ENCODE results near the gene GDF2. TPM values are rescaled to one million over a fixed set of nuclear protein-coding genes. Genes with fewer than 3 reads are reported as not detected.

GDF2 gene
- total RNA-seq, 1 experiment from 2014 or later: not detected

- no peaks in the 10 kb centered on the region for H3K9me3 ChIP-seq
- Mint-ChIP-seq H3K27ac (ENCODE audit: unreplicated experiment) (no peak overlapping the region), H3K4me3 (ENCODE audit: unreplicated experiment) (no peak overlapping the region), H3K27me3 (ENCODE audit: insufficient read depth, unreplicated experiment) (peaks cover 46% of the 10 kb centered on the region), H3K36me3 (ENCODE audit: insufficient read depth, unreplicated experiment) (no peaks in the 10 kb centered on the region), H3K4me1 (ENCODE audit: low read depth, unreplicated experiment) (no peaks in the 10 kb centered on the region), H3K9me3 (ENCODE audit: unreplicated experiment) (no peaks in the 10 kb centered on the region)
- peaks cover 3% of the 10 kb centered on the region for H3K27me3 ChIP-seq (replicated peaks; ENCODE audit: control insufficient read depth, insufficient read depth, low read length)
- no peak for TF ChIP-seq CTCF (IDR thresholded peaks at IDR 0.05; ENCODE audit: insufficient read depth in 1 of 2, low read depth in 1 of 2, low read length in 1 of 2, severe bottlenecking in 1 of 2, unreplicated experiment in 1 of 2)
- POLR2A ChIA-PET: no interaction called here
- intact Hi-C loops (cut with micrococcal nuclease; ENCODE audit: unreplicated experiment): no loop called here
- no peaks in the 10 kb centered on the region for H3K36me3 ChIP-seq (ENCODE audit: control insufficient read depth, insufficient read depth, low read length)
- H3K4me3 ChIP-seq (ENCODE audit: low read depth, low read length): no peak overlapping the region
- no peaks in the 10 kb centered on the region for H3K4me1 ChIP-seq
- CTCF ChIA-PET: no interaction called here
- no peak for DNase-seq
- no TSS peak for BruUV-seq (replicated peaks)
Observed at GRCh38 chr10:47294057-47294456, 28.2 kb upstream of the GDF2 start.

- Histone ChIP-seq H3K9me3 (no peaks in the 10 kb centered on the region), H3K4me3 (ENCODE audit: low read depth, low read length) (no peak overlapping the region), H3K36me3 (ENCODE audit: control insufficient read depth, insufficient read depth, low read length) (no peaks in the 10 kb centered on the region), H3K4me1 (peaks cover under 1% of the 10 kb centered on the region; the same call in 1 of the 2 replicates), H3K27me3 (replicated peaks; ENCODE audit: control insufficient read depth, insufficient read depth, low read length) (peaks cover 2% of the 10 kb centered on the region; the same call in 1 of the 2 replicates)
- DNase-seq: no peak
- H3K27ac Mint-ChIP-seq (ENCODE audit: unreplicated experiment): no peak overlapping the region
- no peak for TF ChIP-seq CTCF (IDR thresholded peaks at IDR 0.05; ENCODE audit: insufficient read depth in 1 of 2, low read depth in 1 of 2, low read length in 1 of 2, severe bottlenecking in 1 of 2, unreplicated experiment in 1 of 2)
- POLR2A ChIA-PET: no interaction called here
- H3K4me1 Mint-ChIP-seq (ENCODE audit: low read depth, unreplicated experiment): no peaks in the 10 kb centered on the region
- H3K36me3 Mint-ChIP-seq (ENCODE audit: insufficient read depth, unreplicated experiment): no peaks in the 10 kb centered on the region
- no TSS peak for BruUV-seq (replicated peaks)
- H3K4me3 Mint-ChIP-seq (ENCODE audit: unreplicated experiment): no peak overlapping the region
- CTCF ChIA-PET: no interaction called here
- no peaks in the 10 kb centered on the region for H3K9me3 Mint-ChIP-seq (ENCODE audit: unreplicated experiment)
- intact Hi-C loops (cut with micrococcal nuclease; ENCODE audit: unreplicated experiment): no loop called here
- H3K27me3 Mint-ChIP-seq (ENCODE audit: insufficient read depth, unreplicated experiment): peaks cover 49% of the 10 kb centered on the region
Observed at GRCh38 chr10:47294501-47294900, 27.8 kb upstream of the GDF2 start.

- intact Hi-C loops (cut with micrococcal nuclease; ENCODE audit: unreplicated experiment): no loop called here
- CTCF ChIA-PET: no interaction called here
Observed at GRCh38 chr10:47295411-47295810, 26.8 kb upstream of the GDF2 start.

More at GRCh38 chr10:47295411-47295810, 26.8 kb upstream of the GDF2 start:
- H3K27ac Mint-ChIP-seq (ENCODE audit: unreplicated experiment): no peak overlapping the region
- H3K4me3 Mint-ChIP-seq (ENCODE audit: unreplicated experiment): no peak overlapping the region
- H3K36me3 Mint-ChIP-seq (ENCODE audit: insufficient read depth, unreplicated experiment): no peaks in the 10 kb centered on the region
- H3K9me3 Mint-ChIP-seq (ENCODE audit: unreplicated experiment): no peaks in the 10 kb centered on the region
- DNase-seq: no peak
- TF ChIP-seq CTCF (IDR thresholded peaks at IDR 0.05; ENCODE audit: insufficient read depth in 1 of 2, low read depth in 1 of 2, low read length in 1 of 2, severe bottlenecking in 1 of 2, unreplicated experiment in 1 of 2): no peak
- no peaks in the 10 kb centered on the region for H3K36me3 ChIP-seq (ENCODE audit: control insufficient read depth, insufficient read depth, low read length)
- no peaks in the 10 kb centered on the region for H3K4me1 Mint-ChIP-seq (ENCODE audit: low read depth, unreplicated experiment)
- POLR2A ChIA-PET: no interaction called here
- peaks cover 2% of the 10 kb centered on the region; the same call in 1 of the 2 replicates for H3K27me3 ChIP-seq (replicated peaks; ENCODE audit: control insufficient read depth, insufficient read depth, low read length)
- no peaks in the 10 kb centered on the region for H3K9me3 ChIP-seq
- peaks cover 52% of the 10 kb centered on the region for H3K27me3 Mint-ChIP-seq (ENCODE audit: insufficient read depth, unreplicated experiment)
- no peak overlapping the region for H3K4me3 ChIP-seq (ENCODE audit: low read depth, low read length)
- no TSS peak for BruUV-seq (replicated peaks)
- peaks cover 10% of the 10 kb centered on the region; the same call in 1 of the 2 replicates for H3K4me1 ChIP-seq
